HUES6 (cell line): ENCODE data around the gene NOP10.
"Not testable (repeated sequence)": the region's sequence is repeated elsewhere in the genome, so short reads cannot be mapped to it uniquely, and the experiment has no call there.

Experiments used
- H3K27ac ChIP-seq: 2 replicates; pipeline ENCODE4 v1.7.0; 2013; ENCODE audit warnings: low read depth, mild to moderate bottlenecking, low read length, inconsistent platforms
- H3K27me3 ChIP-seq: 2 replicates; pipeline ENCODE4 v1.6.1; 2013; ENCODE audit warnings: low read length; ENCODE audit not compliant: control insufficient read depth, insufficient read depth
- H3K36me3 ChIP-seq: 2 replicates; pipeline ENCODE4 v1.6.1; 2013; ENCODE audit warnings: low read length; ENCODE audit not compliant: control insufficient read depth, insufficient read depth
- H3K4me1 ChIP-seq: 2 replicates; pipeline ENCODE4 v1.6.1; 2013; ENCODE audit warnings: low read length; ENCODE audit not compliant: control insufficient read depth, insufficient read depth
- H3K4me3 ChIP-seq: 2 replicates; pipeline ENCODE4 v1.5.1; 2013; ENCODE audit warnings: low read depth, low read length
- H3K9ac ChIP-seq: one replicate; pipeline ENCODE4 v1.6.1; 2013; ENCODE audit warnings: mild to moderate bottlenecking, low read length
- H3K9me3 ChIP-seq: 2 replicates; pipeline ENCODE4 v1.6.1; 2013; ENCODE audit warnings: low read depth, low read length; ENCODE audit not compliant: control insufficient read depth, insufficient read depth

The NOP10 gene

GRCh38 chr15:34342737-34343575 is at the start of gene NOP10, which contains the start of gene NUTM1:
Gene NOP10, minus strand, starts transcription at chr15:34343136. Its CDS starts 63 bp downstream, at chr15:34343073.
Gene NUTM1, plus strand, starts transcription at chr15:34343315. Its CDS starts 382 bp downstream, at chr15:34343697.
- no peaks in the 10 kb centered on the region for H3K9me3 ChIP-seq
- peak within 1 kb of the TSS; percentile 80 for H3K4me3 ChIP-seq
- H3K4me1 ChIP-seq, result peaks cover 8% of the 10 kb centered on the region
- no peaks in the 10 kb centered on the region for H3K27me3 ChIP-seq
- H3K36me3 ChIP-seq, result peaks cover 14% of the 10 kb centered on the region
- H3K27ac ChIP-seq, result peak within 1 kb of the TSS; percentile 47; the same call in 1 of the 2 replicates
- H3K9ac ChIP-seq, result peak within 1 kb of the TSS; percentile 90

GRCh38 chr15:34389594-34390086 is 46.7 kb upstream of the NOP10 start:
- H3K4me1 ChIP-seq, H3K9me3 ChIP-seq, H3K4me3 ChIP-seq, H3K27me3 ChIP-seq, H3K36me3 ChIP-seq, H3K27ac ChIP-seq, H3K9ac ChIP-seq: not testable (repeated sequence)

- not testable (repeated sequence) for H3K9me3 ChIP-seq, H3K9ac ChIP-seq, H3K4me1 ChIP-seq, H3K4me3 ChIP-seq, H3K36me3 ChIP-seq, H3K27ac ChIP-seq, H3K27me3 ChIP-seq
Observed at GRCh38 chr15:34381829-34382521, 39.0 kb upstream of the NOP10 start.

DNA sequence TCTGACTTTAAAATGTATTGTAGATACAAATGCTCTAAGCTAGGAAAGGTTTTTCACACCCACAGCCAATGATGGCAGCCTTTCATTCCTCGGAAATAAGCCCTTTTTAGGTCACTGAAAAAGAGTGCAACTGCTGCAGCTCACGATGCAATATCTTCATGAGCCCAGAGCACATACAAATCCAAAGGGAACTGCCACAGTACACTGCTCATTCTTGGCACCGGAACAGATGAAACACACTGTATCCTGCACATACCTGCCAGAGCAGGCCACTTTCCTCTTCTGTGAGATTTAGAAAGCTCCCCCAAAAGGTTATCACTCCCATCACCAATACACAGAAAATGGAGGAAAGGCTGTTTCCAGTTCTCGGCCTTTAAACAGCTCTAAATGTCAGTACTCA is 37.6 kb upstream of the NOP10 start:
- H3K4me1 ChIP-seq, H3K27me3 ChIP-seq, H3K36me3 ChIP-seq, H3K9me3 ChIP-seq, H3K4me3 ChIP-seq, H3K9ac ChIP-seq, H3K27ac ChIP-seq: not testable (repeated sequence)

DNA sequence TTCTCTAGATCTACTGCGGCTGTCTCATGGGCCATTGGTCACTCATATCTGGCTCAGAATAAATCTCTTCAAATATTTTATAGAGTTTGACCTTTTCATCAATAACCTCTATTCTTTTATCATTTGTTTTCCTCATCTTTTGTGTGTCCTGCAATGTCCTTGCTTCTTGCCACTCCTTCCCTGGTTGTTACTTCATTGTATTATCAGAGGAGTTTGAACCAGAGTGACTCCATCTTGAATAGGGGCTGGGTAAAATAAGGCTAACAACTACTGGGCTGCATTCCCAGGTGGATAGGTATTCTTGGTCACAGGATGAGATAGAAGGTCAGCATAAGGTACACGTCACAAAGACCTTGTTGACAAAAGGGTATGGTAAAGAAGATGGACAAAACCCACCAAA is 33.9 kb upstream of the NOP10 start:
- no peak overlapping the region for H3K27ac ChIP-seq
- no peak overlapping the region for H3K9ac ChIP-seq
- H3K4me3 ChIP-seq, result no peak overlapping the region
- H3K36me3 ChIP-seq, result no peaks in the 10 kb centered on the region
- H3K27me3 ChIP-seq, result no peaks in the 10 kb centered on the region
- 0 out of 2 replicates have a peak, but pooled peaks cover 4% of the 10 kb centered on the region for H3K4me1 ChIP-seq
- peaks cover 8% of the 10 kb centered on the region; the same call in 1 of the 2 replicates for H3K9me3 ChIP-seq

DNA sequence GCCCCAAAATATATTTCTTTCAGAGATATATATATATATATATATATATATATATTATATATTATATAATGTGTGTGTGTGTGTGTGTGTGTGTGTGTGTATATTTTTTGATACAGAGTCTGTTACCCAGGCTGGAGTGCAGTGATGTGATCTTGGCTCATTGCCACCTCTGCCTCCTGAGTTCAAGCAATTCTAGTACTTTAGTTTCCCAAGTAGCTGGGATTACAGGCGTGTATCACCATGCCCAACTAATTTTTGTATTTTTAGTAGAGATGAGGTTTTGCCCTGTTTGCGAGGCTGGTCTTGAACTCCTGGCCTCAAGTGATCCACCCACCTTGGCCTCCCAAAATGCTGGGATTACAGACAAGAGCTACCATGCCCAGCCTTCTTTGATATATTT is 32.6 kb upstream of the NOP10 start:
- not testable (repeated sequence) for H3K36me3 ChIP-seq, H3K9ac ChIP-seq, H3K4me3 ChIP-seq, H3K27me3 ChIP-seq, H3K4me1 ChIP-seq, H3K27ac ChIP-seq
- H3K9me3 ChIP-seq, result peaks cover 13% of the 10 kb centered on the region; the same call in 1 of the 2 replicates

GRCh38 chr15:34374816-34375215 is 31.9 kb upstream of the NOP10 start:
- H3K36me3 ChIP-seq, result no peaks in the 10 kb centered on the region
- no peak overlapping the region for H3K9ac ChIP-seq
- H3K27me3 ChIP-seq, result no peaks in the 10 kb centered on the region
- H3K4me1 ChIP-seq, result peaks cover 7% of the 10 kb centered on the region; the same call in 1 of the 2 replicates
- no peak overlapping the region for H3K27ac ChIP-seq
- H3K4me3 ChIP-seq, result no peak overlapping the region
- peaks cover 13% of the 10 kb centered on the region; the same call in 1 of the 2 replicates for H3K9me3 ChIP-seq

GRCh38 chr15:34373951-34374350 is 31.0 kb upstream of the NOP10 start:
- Histone ChIP-seq H3K4me1 (peaks cover 7% of the 10 kb centered on the region; the same call in 1 of the 2 replicates), H3K4me3 (no peak overlapping the region), H3K9me3 (peaks cover 13% of the 10 kb centered on the region; the same call in 1 of the 2 replicates)

DNA sequence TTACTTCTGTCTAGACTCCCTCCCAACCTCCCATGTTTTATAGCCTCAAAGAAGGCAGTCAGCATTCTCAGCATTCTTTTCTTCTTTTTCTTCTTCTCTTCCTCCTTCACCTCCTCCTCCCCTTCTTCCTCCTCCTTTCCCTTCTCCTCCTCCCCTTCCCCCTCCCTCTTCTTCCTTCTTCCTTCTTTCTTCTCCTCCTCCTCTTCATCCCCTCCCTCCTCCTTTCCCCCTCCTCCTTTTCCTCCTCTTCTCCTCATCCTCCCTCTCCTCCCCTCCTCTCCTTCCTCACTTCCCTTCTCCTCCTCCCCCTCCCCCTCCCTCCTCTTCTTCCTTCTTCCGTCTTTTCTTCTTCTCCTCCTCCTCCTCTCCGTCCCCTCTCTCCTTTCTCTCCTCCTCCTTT is 27.7 kb upstream of the NOP10 start:
- H3K4me3 ChIP-seq, result no peak overlapping the region
- H3K9me3 ChIP-seq, result peaks cover 13% of the 10 kb centered on the region; the same call in 1 of the 2 replicates
- H3K27ac ChIP-seq, result no peak overlapping the region
- no peaks in the 10 kb centered on the region for H3K36me3 ChIP-seq
- no peak overlapping the region for H3K9ac ChIP-seq
- no peaks in the 10 kb centered on the region for H3K27me3 ChIP-seq
- H3K4me1 ChIP-seq, result peaks cover 12% of the 10 kb centered on the region

More at GRCh38 chr15:34373951-34374350, 31.0 kb upstream of the NOP10 start:
- Histone ChIP-seq H3K9ac (no peak overlapping the region), H3K36me3 (no peaks in the 10 kb centered on the region), H3K27me3 (no peaks in the 10 kb centered on the region), H3K27ac (no peak overlapping the region)

DNA sequence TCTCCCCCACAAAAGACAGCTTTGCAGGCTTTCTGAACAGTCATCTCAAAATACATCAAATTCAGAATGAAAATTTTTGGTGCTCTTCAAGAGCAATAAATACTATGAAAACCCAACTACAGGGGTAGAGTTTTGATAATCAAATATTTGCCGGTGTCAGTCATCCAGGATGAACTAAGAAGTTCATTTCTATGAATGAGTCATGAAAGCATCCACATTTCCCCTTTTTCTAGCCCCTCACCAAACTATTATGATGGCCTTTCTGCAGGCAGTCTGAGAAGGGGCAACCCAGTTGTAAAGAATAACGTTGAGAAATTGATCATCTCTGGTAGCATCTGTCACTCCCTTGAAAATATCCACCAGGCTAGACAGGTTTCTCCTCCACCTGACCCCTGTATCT is 27.2 kb upstream of the NOP10 start:
- H3K27ac ChIP-seq, result no peak overlapping the region
- H3K9me3 ChIP-seq, result peaks cover 13% of the 10 kb centered on the region; the same call in 1 of the 2 replicates
- no peaks in the 10 kb centered on the region for H3K27me3 ChIP-seq
- H3K9ac ChIP-seq, result no peak overlapping the region
- no peaks in the 10 kb centered on the region for H3K36me3 ChIP-seq
- H3K4me1 ChIP-seq, result peaks cover 17% of the 10 kb centered on the region
- H3K4me3 ChIP-seq, result no peak overlapping the region
